Measurements from ENCODE around the gene BEND6. TPM values are rescaled to one million over a fixed set of nuclear protein-coding genes. Genes with fewer than 3 reads are reported as not detected.
"Not testable (repeated sequence)": the region's sequence is repeated elsewhere in the genome, so short reads cannot be mapped to it uniquely, and the experiment has no call there.

BEND6 gene
- total RNA-seq, 2 experiments from 2014 or later: not detected

- no peak for ATAC-seq
- no peak overlapping the region for H3K4me3 Mint-ChIP-seq
- H3K27me3 Mint-ChIP-seq: peaks cover 14% of the 10 kb centered on the region
- H3K9me3 Mint-ChIP-seq (ENCODE audit: low read depth): no peaks in the 10 kb centered on the region
- no peaks in the 10 kb centered on the region for H3K36me3 Mint-ChIP-seq
- CTCF ChIA-PET: no interaction called here
- no peak overlapping the region for H3K27ac Mint-ChIP-seq
- DNase-seq: no peak
- no peaks in the 10 kb centered on the region for H3K4me1 Mint-ChIP-seq
Measured at GRCh38 chr6:57002197-57002596, 47.3 kb downstream of the BEND6 start.

- H3K9me3 Mint-ChIP-seq (ENCODE audit: low read depth): no peaks in the 10 kb centered on the region
- CTCF ChIA-PET: no interaction called here
Measured at GRCh38 chr6:57004292-57004691, 49.4 kb downstream of the BEND6 start.

GRCh38 chr6:57006101-57006500 lies 51.2 kb downstream of the BEND6 start:
- CTCF ChIA-PET: no interaction called here
- Mint-ChIP-seq H3K4me3 (no peak overlapping the region), H3K9me3 (ENCODE audit: low read depth) (no peaks in the 10 kb centered on the region), H3K27me3 (peaks cover 24% of the 10 kb centered on the region), H3K4me1 (no peaks in the 10 kb centered on the region), H3K27ac (no peak overlapping the region), H3K36me3 (no peaks in the 10 kb centered on the region)
- DNase-seq: no peak
- ATAC-seq: no peak

More at GRCh38 chr6:57004292-57004691, 49.4 kb downstream of the BEND6 start:
- Mint-ChIP-seq H3K4me3 (no peak overlapping the region), H3K4me1 (no peaks in the 10 kb centered on the region), H3K27me3 (peaks cover 16% of the 10 kb centered on the region), H3K36me3 (no peaks in the 10 kb centered on the region), H3K27ac (no peak overlapping the region)
- no peak for DNase-seq
- no peak for ATAC-seq

GRCh38 chr6:57008069-57008468 lies 53.2 kb downstream of the BEND6 start:
- H3K27me3 Mint-ChIP-seq: peaks cover 14% of the 10 kb centered on the region
- H3K4me3 Mint-ChIP-seq; DNase-seq; CTCF ChIA-PET; ATAC-seq; H3K9me3 Mint-ChIP-seq (ENCODE audit: low read depth); H3K36me3 Mint-ChIP-seq; H3K4me1 Mint-ChIP-seq; H3K27ac Mint-ChIP-seq: not testable (repeated sequence)

GRCh38 chr6:57013521-57013926 lies 58.6 kb downstream of the BEND6 start:
- CTCF ChIA-PET: interaction anchor here (1.4 kb wide), 1 partner anchor 9 kb away, joined by 4 read pairs; no protein-coding TSS in a partner anchor
- H3K27me3 Mint-ChIP-seq: peaks cover 38% of the 10 kb centered on the region
- H3K4me1 Mint-ChIP-seq: no peaks in the 10 kb centered on the region
- no peaks in the 10 kb centered on the region for H3K9me3 Mint-ChIP-seq (ENCODE audit: low read depth)
- no peaks in the 10 kb centered on the region for H3K36me3 Mint-ChIP-seq
- ATAC-seq (no peak), DNase-seq (no peak)
- no peak overlapping the region for H3K4me3 Mint-ChIP-seq
- H3K27ac Mint-ChIP-seq: no peak overlapping the region

GRCh38 chr6:57017069-57017468 lies 62.2 kb downstream of the BEND6 start:
- Mint-ChIP-seq H3K4me3 (no peak overlapping the region), H3K27ac (no peak overlapping the region), H3K4me1 (no peaks in the 10 kb centered on the region), H3K27me3 (peaks cover 37% of the 10 kb centered on the region), H3K9me3 (ENCODE audit: low read depth) (no peaks in the 10 kb centered on the region), H3K36me3 (no peaks in the 10 kb centered on the region)
- DNase-seq (no peak), ATAC-seq (no peak)
- CTCF ChIA-PET: interaction anchor here (1.7 kb wide), 1 partner anchor 115 kb away, joined by 5 read pairs; no protein-coding TSS in a partner anchor

GRCh38 chr6:57017841-57018240 lies 62.9 kb downstream of the BEND6 start:
- Mint-ChIP-seq H3K4me1 (no peaks in the 10 kb centered on the region), H3K27ac (no peak overlapping the region), H3K36me3 (no peaks in the 10 kb centered on the region), H3K4me3 (no peak overlapping the region), H3K27me3 (peaks cover 35% of the 10 kb centered on the region), H3K9me3 (ENCODE audit: low read depth) (no peaks in the 10 kb centered on the region)
- DNase-seq (no peak), ATAC-seq (no peak)
- CTCF ChIA-PET: interaction anchor here (1.7 kb wide), 1 partner anchor 115 kb away, joined by 5 read pairs; no protein-coding TSS in a partner anchor

GRCh38 chr6:57019434-57019833 lies 64.5 kb downstream of the BEND6 start:
- H3K9me3 Mint-ChIP-seq (ENCODE audit: low read depth): peaks cover 3% of the 10 kb centered on the region
- no peak overlapping the region for H3K27ac Mint-ChIP-seq
- CTCF ChIA-PET: interaction anchor here (1.3 to 2.6 kb wide), 2 partner anchors 115 to 298 kb away, joined by 3 to 11 read pairs; partner anchors contain the start of gene PRIM2
- peaks cover 1% of the 10 kb centered on the region for H3K36me3 Mint-ChIP-seq
- no peak overlapping the region for H3K4me3 Mint-ChIP-seq
- no peaks in the 10 kb centered on the region for H3K4me1 Mint-ChIP-seq
- DNase-seq (no peak), ATAC-seq (no peak)
- peaks cover 29% of the 10 kb centered on the region for H3K27me3 Mint-ChIP-seq

GRCh38 chr6:57021086-57021720 lies 66.3 kb downstream of the BEND6 start:
- peaks cover 5% of the 10 kb centered on the region for H3K36me3 Mint-ChIP-seq
- no peak overlapping the region for H3K4me3 Mint-ChIP-seq
- CTCF ChIA-PET: interaction anchor here (0.7 to 2.6 kb wide), 9 partner anchors 11 to 296 kb away, joined by 3 to 11 read pairs (median 4); partner anchors contain the start of genes BEND6 and PRIM2
- peaks cover 12% of the 10 kb centered on the region for H3K9me3 Mint-ChIP-seq (ENCODE audit: low read depth)
- ATAC-seq (peak; percentile 47), DNase-seq (no peak)
- no peaks in the 10 kb centered on the region for H3K4me1 Mint-ChIP-seq
- H3K27me3 Mint-ChIP-seq: peaks cover 39% of the 10 kb centered on the region
- H3K27ac Mint-ChIP-seq: no peak overlapping the region

GRCh38 chr6:57024321-57024720 lies 69.4 kb downstream of the BEND6 start:
- CTCF ChIA-PET: interaction anchor here (0.8 to 0.9 kb wide), 2 partner anchors 65 to 69 kb away, joined by 3 to 4 read pairs; no protein-coding TSS in a partner anchor
- no peak for ATAC-seq
- H3K9me3 Mint-ChIP-seq (ENCODE audit: low read depth): peaks cover 12% of the 10 kb centered on the region

GRCh38 chr6:57024775-57025174 lies 69.9 kb downstream of the BEND6 start:
- Mint-ChIP-seq H3K4me1 (no peaks in the 10 kb centered on the region), H3K27me3 (peaks cover 34% of the 10 kb centered on the region), H3K9me3 (ENCODE audit: low read depth) (peaks cover 12% of the 10 kb centered on the region), H3K36me3 (peaks cover 5% of the 10 kb centered on the region), H3K27ac (no peak overlapping the region), H3K4me3 (no peak overlapping the region)
- DNase-seq (no peak), ATAC-seq (no peak)
- CTCF ChIA-PET: interaction anchor here (0.9 kb wide), 1 partner anchor 69 kb away, joined by 4 read pairs; no protein-coding TSS in a partner anchor

More at GRCh38 chr6:57024321-57024720, 69.4 kb downstream of the BEND6 start:
- H3K4me1 Mint-ChIP-seq: no peaks in the 10 kb centered on the region
- no peak overlapping the region for H3K4me3 Mint-ChIP-seq
- peaks cover 5% of the 10 kb centered on the region for H3K36me3 Mint-ChIP-seq
- H3K27me3 Mint-ChIP-seq: peaks cover 36% of the 10 kb centered on the region
- H3K27ac Mint-ChIP-seq: no peak overlapping the region
- DNase-seq: no peak

GRCh38 chr6:57026001-57026400 lies 71.1 kb downstream of the BEND6 start:
- no peaks in the 10 kb centered on the region for H3K4me1 Mint-ChIP-seq
- DNase-seq (no peak), ATAC-seq (no peak)
- H3K9me3 Mint-ChIP-seq (ENCODE audit: low read depth): peaks cover 12% of the 10 kb centered on the region
- no peak overlapping the region for H3K27ac Mint-ChIP-seq
- peaks cover 34% of the 10 kb centered on the region for H3K27me3 Mint-ChIP-seq
- H3K4me3 Mint-ChIP-seq: no peak overlapping the region
- CTCF ChIA-PET: interaction anchor here (1.1 kb wide), 1 partner anchor 239 kb away, joined by 3 read pairs; no protein-coding TSS in a partner anchor
- peaks cover 5% of the 10 kb centered on the region for H3K36me3 Mint-ChIP-seq

- no peak overlapping the region for H3K27ac Mint-ChIP-seq
- no peak for DNase-seq
- H3K27me3 Mint-ChIP-seq: peaks cover 37% of the 10 kb centered on the region
- peaks cover 12% of the 10 kb centered on the region for H3K9me3 Mint-ChIP-seq (ENCODE audit: low read depth)
- ATAC-seq: no peak
- H3K4me1 Mint-ChIP-seq: no peaks in the 10 kb centered on the region
- H3K36me3 Mint-ChIP-seq: peaks cover 5% of the 10 kb centered on the region
- CTCF ChIA-PET: no interaction called here
- no peak overlapping the region for H3K4me3 Mint-ChIP-seq
Measured at GRCh38 chr6:57027301-57027700, 72.4 kb downstream of the BEND6 start.

- CTCF ChIA-PET: no interaction called here
- no peak overlapping the region for H3K4me3 Mint-ChIP-seq
- H3K36me3 Mint-ChIP-seq: peaks cover 5% of the 10 kb centered on the region
- H3K27ac Mint-ChIP-seq: no peak overlapping the region
- H3K27me3 Mint-ChIP-seq: peaks cover 45% of the 10 kb centered on the region
- H3K9me3 Mint-ChIP-seq (ENCODE audit: low read depth): peaks cover 11% of the 10 kb centered on the region
- H3K4me1 Mint-ChIP-seq: no peaks in the 10 kb centered on the region
- DNase-seq (no peak), ATAC-seq (no peak)
Measured at GRCh38 chr6:57029213-57029612, 74.3 kb downstream of the BEND6 start.

Data from activated CD8-positive, alpha-beta memory T cell treated with anti-CD3 and anti-CD28 coated beads, Interleukin-2, amount 10 ng/mL, durations not matched to agents 7 days and 5 days (primary cell).